GM12878 (cell line): Measurements from ENCODE around the gene NUP210L. TPM values are rescaled to one million over a fixed set of nuclear protein-coding genes. Genes with fewer than 3 reads are reported as not detected.

ENCODE experiments used
- ATAC-seq: fragments of 200-7000 bp; cut with Tn5 transposase; 3 replicates; pipeline ENCODE4 v1.9.1; 2020; ENCODE audit warnings: mild to moderate bottlenecking, moderate library complexity
- BruUV-seq: library from RNA; stranded (reverse); fragments of 400-500 nt; replicated peaks from 2 replicates; lab custom pipeline; 2021; lab: Mats Ljungman, UMichigan
- CTCF ChIA-PET: fragments of 300-600 bp; sonication (Branson Sonifier 250); formaldehyde crosslinking; extraction: SDS; loops from one replicate; lab custom pipeline; 2021; ENCODE audit warnings: inconsistent platforms; lab: Yijun Ruan, JAX
- POLR2A ChIA-PET: fragments of 350-600 bp; formaldehyde crosslinking; extraction: SDS; loops from one replicate; lab custom pipeline; 2021; ENCODE audit warnings: inconsistent platforms; lab: Charles Lee
- RAD21 ChIA-PET: fragments of 300-600 bp; sonication (Branson Sonifier 250); formaldehyde crosslinking; loops from one replicate; lab custom pipeline; 2023; ENCODE audit warnings: antibody characterized with exemption; ENCODE audit not compliant: unreplicated experiment; lab: Charles Lee
- SMC1A ChIA-PET: fragments of 300-600 bp; sonication (Branson Sonifier 250); formaldehyde crosslinking; loops from one replicate; lab custom pipeline; 2023; ENCODE audit not compliant: unreplicated experiment, uncharacterized antibody; lab: Charles Lee
- DNase-seq: peaks from one replicate; pipeline ENCODE4 v3.0.0-alpha.2; 2011; ENCODE audit warnings: low read depth, low spot score
- FAIRE-seq: peaks from 3 replicates; lab custom pipeline; 2011; peaks lifted over from hg19 to GRCh38; lab: Jason Lieb, UNC
- H2AFZ ChIP-seq: 2 replicates; pipeline ENCODE4 v1.6.0; 2011; ENCODE audit warnings: low read depth, low read length, control low read depth; ENCODE audit not compliant: control insufficient read depth
- H3K27ac ChIP-seq: 2 replicates; pipeline ENCODE4 v1.5.1; 2011; ENCODE audit warnings: control low read depth; ENCODE audit not compliant: control insufficient read depth, insufficient read depth
- H3K27me3 ChIP-seq, 2 experiments: replicated peaks in 1 of 2; 2 replicates each; pipeline versions ENCODE4 v1.6.0 to v1.6.1; 2011; ENCODE audit warnings: low read length in 1 of 2; ENCODE audit not compliant: control insufficient read depth in 2 of 2, insufficient read depth in 2 of 2
- H3K36me3 ChIP-seq, 2 experiments: 2 replicates each; pipeline ENCODE4 v1.5.1; 2011; ENCODE audit warnings: low read length in 1 of 2; ENCODE audit not compliant: control insufficient read depth in 2 of 2, insufficient read depth in 2 of 2
- H3K4me1 ChIP-seq: 2 replicates; pipeline ENCODE4 v1.6.1; 2011; ENCODE audit warnings: mild to moderate bottlenecking, low read length, moderate library complexity, mixed read lengths; ENCODE audit not compliant: control insufficient read depth, insufficient read depth
- H3K4me2 ChIP-seq: 2 replicates; pipeline ENCODE4 v1.6.0; 2011; ENCODE audit warnings: control low read depth; ENCODE audit not compliant: control insufficient read depth, insufficient read depth
- H3K4me3 ChIP-seq: fragments of 200-600 bp; sonication (generic); 2 replicates; pipeline ENCODE4 v1.5.1; 2016
- H3K79me2 ChIP-seq: 2 replicates; pipeline ENCODE4 v1.6.0; 2011; ENCODE audit warnings: low read length; ENCODE audit not compliant: control insufficient read depth, insufficient read depth
- H3K9ac ChIP-seq: 2 replicates; pipeline ENCODE4 v1.8.0; 2011; ENCODE audit warnings: low read length, control low read depth, mixed read lengths; ENCODE audit not compliant: control insufficient read depth, insufficient read depth
- H3K9me3 ChIP-seq: replicated peaks from 3 replicates; pipeline ENCODE4 v1.5.1; 2011; ENCODE audit warnings: mild to moderate bottlenecking, low read length; ENCODE audit not compliant: control insufficient read depth, insufficient read depth
- H4K20me1 ChIP-seq: 2 replicates; pipeline ENCODE4 v1.6.0; 2011; ENCODE audit not compliant: control insufficient read depth, insufficient read depth
- DPF2 ChIP-seq: fragments of 450-650 bp; IDR thresholded peaks from 2 replicates; pipeline ENCODE4 v1.6.1; 2017; ENCODE audit warnings: mild to moderate bottlenecking
- MEF2A ChIP-seq: IDR thresholded peaks from 2 replicates; pipeline ENCODE4 v1.6.1; 2011; ENCODE audit warnings: low read depth, mild to moderate bottlenecking, low read length, moderate library complexity; ENCODE audit not compliant: insufficient read depth
- MEF2B ChIP-seq: fragments of 450-650 bp; IDR thresholded peaks from 2 replicates; pipeline ENCODE4 v1.6.1; 2018; ENCODE audit warnings: mild to moderate bottlenecking, moderate library complexity; ENCODE audit not compliant: partially characterized antibody, poor library complexity, severe bottlenecking
- POU2F2 ChIP-seq: IDR thresholded peaks from 3 replicates; pipeline ENCODE4 v1.6.1; 2011; ENCODE audit warnings: low read depth, mild to moderate bottlenecking, low read length, borderline replicate concordance
- SIX5 ChIP-seq: IDR thresholded peaks from 2 replicates; pipeline ENCODE4 v1.6.1; 2011; ENCODE audit warnings: mild to moderate bottlenecking, low read depth, low read length, moderate library complexity; ENCODE audit not compliant: severe bottlenecking
- SPI1 ChIP-seq: IDR thresholded peaks from 2 replicates; pipeline ENCODE4 v1.6.1; 2011; ENCODE audit warnings: low read depth, mild to moderate bottlenecking, low read length, moderate library complexity, borderline replicate concordance; ENCODE audit not compliant: insufficient read depth
- SREBF1 ChIP-seq: IDR thresholded peaks from 2 replicates; pipeline ENCODE4 v1.6.1; 2012; ENCODE audit warnings: mild to moderate bottlenecking, low read length
- SREBF2 ChIP-seq: IDR thresholded peaks from 2 replicates; pipeline ENCODE4 v1.6.1; 2012; ENCODE audit warnings: mild to moderate bottlenecking, low read length
- ZNF622 ChIP-seq: fragments of 450-650 bp; IDR thresholded peaks from 2 replicates; pipeline ENCODE4 v1.6.1; 2017; ENCODE audit warnings: mild to moderate bottlenecking, inconsistent platforms
- WGBS: methylation state at CpG from one replicate; pipeline ENCODE4 v1.1.6; 2016; ENCODE audit warnings: low lambda C conversion rate; ENCODE audit not compliant: insufficient replicate concordance, insufficient coverage; ENCODE audit errors: missing lambda C conversion rate; 5-methylcytosine and 5-hydroxymethylcytosine counted together
- in situ Hi-C: fragments of 300-500 bp; cut with MboI; formaldehyde crosslinking; loops from 9 replicates; pipeline ENCODE4 v1.14.3; 2018; ENCODE audit warnings: mixed read lengths
- intact Hi-C: fragments of 100-400 bp; cut with micrococcal nuclease; formaldehyde crosslinking; loops from one replicate; pipeline ENCODE4 v1.14.2; 2022; ENCODE audit not compliant: unreplicated experiment
- polyA plus RNA-seq, 11 experiments: library from polyadenylated mRNA; depleted of rRNA in 4 of 11; unstranded in 6 of 11; stranded (reverse) in 5 of 11; fragments of >200 nt; fragmentation: Nextera tagmentation in 4 of 11; fragmentation: Illumina TruSeq in 1 of 11; extraction: Ambion mirVana in 4 of 11; extraction: Trizol in 1 of 11; gene quantifications; 1 replicate in 1 of 11; 2 replicates in 10 of 11; pipeline versions ENCODE4 v1.2.1 to v1.2.3, GENCODE V29; 2011 to 2016; ENCODE audit warnings: inconsistent platforms in 2 of 11, missing spikeins in 2 of 11, low read depth in 1 of 11
- total RNA-seq, 4 experiments: library from RNA; depleted of rRNA in 3 of 4; stranded (reverse); fragments of >200 nt in 3 of 4; fragmentation: Illumina TruSeq in 1 of 4; extraction: Trizol in 1 of 4; gene quantifications; 2 replicates each; pipeline versions ENCODE4 v1.2.1 to v1.2.3, GENCODE V29; 2013 to 2021
- TF ChIP-seq, protein P1 (sequence below): IDR thresholded peaks from 2 replicates; pipeline ENCODE4 v1.6.1; 2011; ENCODE audit warnings: borderline replicate concordance, low read depth, mild to moderate bottlenecking, moderate library complexity, low read length; ENCODE audit not compliant: insufficient read depth, poor library complexity, severe bottlenecking
- TF ChIP-seq, protein P2 (sequence below): fragments of 150-350 bp; IDR thresholded peaks from 2 replicates; pipeline ENCODE4 v1.6.1; 2014; ENCODE audit warnings: mild to moderate bottlenecking, low read depth, low read length
- TF ChIP-seq, protein P3 (sequence below): fragments of 450-650 bp; IDR thresholded peaks from 2 replicates; pipeline ENCODE4 v1.6.1; 2017; ENCODE audit warnings: mild to moderate bottlenecking, moderate library complexity
- TF ChIP-seq, protein P4 (sequence below): IDR thresholded peaks from 2 replicates; pipeline ENCODE4 v1.6.1; 2011; ENCODE audit warnings: low read depth, mild to moderate bottlenecking, low read length, moderate library complexity, borderline replicate concordance; ENCODE audit errors: extremely low read depth

The NUP210L gene
- total and polyA plus RNA-seq, 10 of the 15 experiments (the other 5 are each of a cell fraction or from before 2014, with no cell fraction given), result 0.04 to 0.08 (median 0.07) TPM; not detected in 7

DNA sequence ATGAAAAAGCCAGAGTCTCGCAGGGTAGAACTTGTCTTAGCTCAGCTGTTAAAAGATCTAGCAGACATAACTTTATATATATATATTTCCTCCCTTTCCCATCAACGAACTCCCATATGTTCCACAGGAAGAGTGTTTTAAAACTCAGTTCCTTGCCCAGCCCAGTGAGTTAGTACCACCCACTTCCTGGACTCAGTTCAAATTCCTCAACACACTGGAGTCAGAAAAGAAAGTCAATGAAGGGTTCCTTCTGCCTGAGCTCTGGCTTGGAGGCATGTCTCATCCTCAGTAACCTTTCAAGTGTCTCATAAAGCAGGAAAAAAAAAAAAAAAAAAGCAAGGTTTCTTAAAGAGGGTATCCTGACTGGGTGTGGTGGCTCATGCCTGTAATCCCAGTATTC is 21.5 kb upstream of the NUP210L start:
- FAIRE-seq (no peak), DNase-seq (no peak), ATAC-seq (no peak)
- Histone ChIP-seq H2AFZ (no peak overlapping the region), H3K4me2 (0 out of 2 replicates have a peak overlapping the region, but pooled peaks have one; percentile 4), H3K9me3 (no peaks in the 10 kb centered on the region), H3K4me3 (no peak overlapping the region), H4K20me1 (peaks cover 36% of the 10 kb centered on the region), H3K9ac (no peak overlapping the region), H3K27ac (no peak overlapping the region), H3K79me2 (peaks cover 67% of the 10 kb centered on the region), H3K27me3 (no peaks in the 10 kb centered on the region), H3K36me3 (peaks cover 20 to 49% of the 10 kb centered on the region in 2 experiments), H3K4me1 (peaks cover 17% of the 10 kb centered on the region)
- BruUV-seq, result no TSS peak
- RAD21 ChIA-PET, result interaction anchor here (0.8 kb wide), 1 partner anchor 209 kb away, joined by 3 read pairs; the partner anchor contains the start of gene CREB3L4
- intact Hi-C loops, result no loop called here
- CTCF ChIA-PET, result interaction anchor here (2.0 kb wide), 1 partner anchor 23 kb away, joined by 5 read pairs; no protein-coding TSS in a partner anchor
- WGBS, result 25% methylated on average over 2 of the region's 2 CpGs
- in situ Hi-C loops, result no loop called here
- POLR2A ChIA-PET, result interaction anchor here (1.1 to 1.3 kb wide), 2 partner anchors 15 to 19 kb away, joined by 4 to 9 read pairs; no protein-coding TSS in a partner anchor
- TF ChIP-seq MEF2A, result no peak
- TF ChIP-seq POU2F2, result no peak
- no peak for TF ChIP-seq MEF2B
- TF ChIP-seq, protein P1, sequence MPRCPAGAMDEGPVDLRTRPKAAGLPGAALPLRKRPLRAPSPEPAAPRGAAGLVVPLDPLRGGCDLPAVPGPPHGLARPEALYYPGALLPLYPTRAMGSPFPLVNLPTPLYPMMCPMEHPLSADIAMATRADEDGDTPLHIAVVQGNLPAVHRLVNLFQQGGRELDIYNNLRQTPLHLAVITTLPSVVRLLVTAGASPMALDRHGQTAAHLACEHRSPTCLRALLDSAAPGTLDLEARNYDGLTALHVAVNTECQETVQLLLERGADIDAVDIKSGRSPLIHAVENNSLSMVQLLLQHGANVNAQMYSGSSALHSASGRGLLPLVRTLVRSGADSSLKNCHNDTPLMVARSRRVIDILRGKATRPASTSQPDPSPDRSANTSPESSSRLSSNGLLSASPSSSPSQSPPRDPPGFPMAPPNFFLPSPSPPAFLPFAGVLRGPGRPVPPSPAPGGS, result no peak
- TF ChIP-seq SREBF2, result no peak
- no peak for TF ChIP-seq SREBF1
- no peak for TF ChIP-seq SIX5
- no peak for TF ChIP-seq ZNF622
- TF ChIP-seq, protein P2, sequence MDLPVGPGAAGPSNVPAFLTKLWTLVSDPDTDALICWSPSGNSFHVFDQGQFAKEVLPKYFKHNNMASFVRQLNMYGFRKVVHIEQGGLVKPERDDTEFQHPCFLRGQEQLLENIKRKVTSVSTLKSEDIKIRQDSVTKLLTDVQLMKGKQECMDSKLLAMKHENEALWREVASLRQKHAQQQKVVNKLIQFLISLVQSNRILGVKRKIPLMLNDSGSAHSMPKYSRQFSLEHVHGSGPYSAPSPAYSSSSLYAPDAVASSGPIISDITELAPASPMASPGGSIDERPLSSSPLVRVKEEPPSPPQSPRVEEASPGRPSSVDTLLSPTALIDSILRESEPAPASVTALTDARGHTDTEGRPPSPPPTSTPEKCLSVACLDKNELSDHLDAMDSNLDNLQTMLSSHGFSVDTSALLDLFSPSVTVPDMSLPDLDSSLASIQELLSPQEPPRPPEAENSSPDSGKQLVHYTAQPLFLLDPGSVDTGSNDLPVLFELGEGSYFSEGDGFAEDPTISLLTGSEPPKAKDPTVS, result no peak
- TF ChIP-seq, protein P3, sequence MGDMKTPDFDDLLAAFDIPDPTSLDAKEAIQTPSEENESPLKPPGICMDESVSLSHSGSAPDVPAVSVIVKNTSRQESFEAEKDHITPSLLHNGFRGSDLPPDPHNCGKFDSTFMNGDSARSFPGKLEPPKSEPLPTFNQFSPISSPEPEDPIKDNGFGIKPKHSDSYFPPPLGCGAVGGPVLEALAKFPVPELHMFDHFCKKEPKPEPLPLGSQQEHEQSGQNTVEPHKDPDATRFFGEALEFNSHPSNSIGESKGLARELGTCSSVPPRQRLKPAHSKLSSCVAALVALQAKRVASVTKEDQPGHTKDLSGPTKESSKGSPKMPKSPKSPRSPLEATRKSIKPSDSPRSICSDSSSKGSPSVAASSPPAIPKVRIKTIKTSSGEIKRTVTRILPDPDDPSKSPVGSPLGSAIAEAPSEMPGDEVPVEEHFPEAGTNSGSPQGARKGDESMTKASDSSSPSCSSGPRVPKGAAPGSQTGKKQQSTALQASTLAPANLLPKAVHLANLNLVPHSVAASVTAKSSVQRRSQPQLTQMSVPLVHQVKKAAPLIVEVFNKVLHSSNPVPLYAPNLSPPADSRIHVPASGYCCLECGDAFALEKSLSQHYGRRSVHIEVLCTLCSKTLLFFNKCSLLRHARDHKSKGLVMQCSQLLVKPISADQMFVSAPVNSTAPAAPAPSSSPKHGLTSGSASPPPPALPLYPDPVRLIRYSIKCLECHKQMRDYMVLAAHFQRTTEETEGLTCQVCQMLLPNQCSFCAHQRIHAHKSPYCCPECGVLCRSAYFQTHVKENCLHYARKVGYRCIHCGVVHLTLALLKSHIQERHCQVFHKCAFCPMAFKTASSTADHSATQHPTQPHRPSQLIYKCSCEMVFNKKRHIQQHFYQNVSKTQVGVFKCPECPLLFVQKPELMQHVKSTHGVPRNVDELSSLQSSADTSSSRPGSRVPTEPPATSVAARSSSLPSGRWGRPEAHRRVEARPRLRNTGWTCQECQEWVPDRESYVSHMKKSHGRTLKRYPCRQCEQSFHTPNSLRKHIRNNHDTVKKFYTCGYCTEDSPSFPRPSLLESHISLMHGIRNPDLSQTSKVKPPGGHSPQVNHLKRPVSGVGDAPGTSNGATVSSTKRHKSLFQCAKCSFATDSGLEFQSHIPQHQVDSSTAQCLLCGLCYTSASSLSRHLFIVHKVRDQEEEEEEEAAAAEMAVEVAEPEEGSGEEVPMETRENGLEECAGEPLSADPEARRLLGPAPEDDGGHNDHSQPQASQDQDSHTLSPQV, result no peak
- TF ChIP-seq, protein P4, sequence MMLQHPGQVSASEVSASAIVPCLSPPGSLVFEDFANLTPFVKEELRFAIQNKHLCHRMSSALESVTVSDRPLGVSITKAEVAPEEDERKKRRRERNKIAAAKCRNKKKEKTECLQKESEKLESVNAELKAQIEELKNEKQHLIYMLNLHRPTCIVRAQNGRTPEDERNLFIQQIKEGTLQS, result no peak
- no peak for TF ChIP-seq DPF2
- no peak for TF ChIP-seq SPI1
- SMC1A ChIA-PET, result interaction anchor here (1.3 to 2.6 kb wide), 2 partner anchors 10 to 15 kb away, joined by 3 to 10 read pairs; partner anchors contain the start of gene TPM3
